Measurements from ENCODE around the gene SCRN2.

Gene SCRN2

GRCh38 chr17:47840742-47841487 lies at the start of gene SCRN2:
Gene SCRN2 (minus strand): TSS chr17:47841273. CDS start chr17:47840843, 430 bp downstream.
- peak; percentile 72 to 77 for DNase-seq

GRCh38 chr17:47889734-47890529 lies 48.9 kb upstream of the SCRN2 start:
- peak; percentile 67 to 75 for DNase-seq

- DNase-seq: no peak
Observed at GRCh38 chr17:47888293-47888692, 47.2 kb upstream of the SCRN2 start.

GRCh38 chr17:47884905-47885730 lies 44.0 kb upstream of the SCRN2 start:
- DNase-seq: no peak

GRCh38 chr17:47884427-47884740 lies 43.3 kb upstream of the SCRN2 start:
- no peak for DNase-seq

DNA sequence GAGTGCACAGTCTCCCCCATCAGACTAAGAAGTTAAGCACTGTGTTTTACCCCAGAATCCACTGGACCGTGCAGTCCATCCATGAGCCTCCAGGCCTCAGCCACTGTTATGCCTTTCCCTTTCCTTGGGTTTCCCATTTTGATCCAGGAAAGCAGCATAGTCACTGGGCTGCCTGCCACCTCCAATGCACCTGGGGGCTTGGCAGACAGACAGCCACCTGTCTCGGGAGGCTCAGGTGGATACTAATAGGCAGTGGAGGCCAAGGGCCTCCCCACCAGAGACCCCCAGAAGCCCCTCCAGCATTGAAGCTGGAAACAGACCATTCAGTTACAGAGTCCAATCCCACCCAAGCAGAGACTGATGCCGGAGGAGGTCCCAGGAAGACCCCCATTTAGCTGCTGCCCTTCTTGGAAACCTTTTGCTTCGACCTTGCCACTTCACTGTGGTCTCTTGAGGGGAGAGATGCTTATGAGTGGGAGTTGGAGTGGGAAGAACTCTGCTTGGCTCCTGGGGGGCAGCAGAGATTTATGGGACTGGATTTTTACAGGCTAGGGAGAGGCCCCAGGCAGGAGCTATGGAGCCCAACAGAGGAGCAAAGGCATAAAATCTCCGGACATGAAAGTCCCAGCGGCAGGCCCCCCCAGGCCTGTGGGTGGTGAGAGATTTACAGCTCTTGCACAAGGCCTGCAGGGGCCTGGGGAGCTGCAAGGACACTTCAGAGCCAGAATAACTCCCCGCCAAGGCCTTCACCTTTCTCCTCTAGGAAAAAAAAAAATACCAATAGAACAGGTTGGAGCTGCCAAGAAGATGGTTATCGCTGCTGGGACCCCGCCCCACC lies 42.7 kb upstream of the SCRN2 start:
- DNase-seq: no peak

DNA sequence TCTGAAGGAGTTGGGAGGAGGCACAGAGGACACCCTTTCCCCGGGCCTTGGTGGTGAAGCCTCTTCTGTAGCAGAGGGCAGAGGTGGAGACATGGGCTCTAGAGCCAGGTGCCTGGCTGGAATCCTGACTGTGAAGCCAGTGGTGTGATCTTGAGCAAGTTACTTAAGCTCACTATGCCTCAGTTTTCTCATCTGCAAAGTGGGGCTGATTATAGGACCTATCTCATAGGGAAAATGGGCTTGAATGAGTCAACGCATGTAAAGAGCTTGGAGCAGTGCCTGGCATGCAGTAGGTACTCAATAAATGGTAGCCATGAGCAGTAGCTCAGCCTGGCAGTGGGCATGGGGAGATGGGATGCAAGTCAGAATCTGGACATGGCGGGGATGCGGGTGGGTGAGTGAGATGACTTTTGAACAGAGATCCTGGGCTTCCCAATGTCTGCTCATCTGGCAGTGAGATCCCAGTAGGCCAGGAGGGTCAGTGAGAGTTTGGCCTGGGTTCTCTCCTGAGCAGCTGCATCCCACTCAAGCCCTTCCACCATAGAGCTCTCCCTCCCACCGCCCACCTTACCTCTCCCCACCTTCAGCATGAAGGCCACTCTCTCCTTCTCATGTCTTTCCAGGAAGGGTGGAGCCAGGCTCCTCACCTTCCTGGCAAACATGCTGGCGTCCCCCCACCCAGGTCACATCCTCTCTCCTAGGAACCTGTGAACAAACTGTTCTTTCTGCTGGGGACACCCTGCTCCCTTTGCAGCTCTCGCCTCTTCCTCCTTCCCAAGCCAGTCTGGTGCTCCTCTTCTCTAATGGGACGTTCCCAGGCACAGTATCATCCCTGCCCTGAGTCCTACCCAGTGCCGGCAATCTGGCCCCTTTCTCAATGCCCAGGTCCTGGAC lies 41.9 kb upstream of the SCRN2 start:
- no peak for DNase-seq

- DNase-seq: no peak
Observed at GRCh38 chr17:47882247-47882646, 41.2 kb upstream of the SCRN2 start.

- DNase-seq: no peak
Observed at GRCh38 chr17:47879776-47880454, 38.8 kb upstream of the SCRN2 start.

DNA sequence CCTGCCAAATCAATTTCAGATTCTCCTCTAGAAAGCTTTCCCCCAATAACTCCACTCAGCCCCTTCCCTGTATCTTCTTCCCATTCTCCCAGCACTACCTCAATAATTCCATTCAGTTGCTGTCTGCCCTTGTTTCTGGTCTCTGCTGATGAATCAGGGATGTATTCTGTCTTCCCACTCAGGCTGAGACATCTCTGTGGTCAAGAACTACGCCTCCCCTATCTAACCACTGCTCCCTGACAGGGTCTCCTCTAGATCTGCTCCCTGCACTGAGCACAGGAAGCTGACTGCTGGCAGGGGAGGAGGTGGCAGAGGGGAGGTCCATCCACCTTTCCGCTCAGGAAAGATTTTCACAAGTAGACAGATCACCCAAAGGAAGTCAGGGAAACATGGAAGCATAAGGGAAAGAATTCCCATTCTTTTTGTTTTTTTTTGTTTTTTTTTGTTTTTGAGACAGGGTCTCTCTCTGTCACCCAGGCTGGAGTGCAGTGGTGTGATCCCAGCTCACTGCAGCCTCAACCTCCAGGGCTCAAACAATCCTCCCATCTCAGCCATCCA lies 38.0 kb upstream of the SCRN2 start:
- DNase-seq: no peak

GRCh38 chr17:47878203-47879027 lies 37.3 kb upstream of the SCRN2 start:
- no peak for DNase-seq

DNA sequence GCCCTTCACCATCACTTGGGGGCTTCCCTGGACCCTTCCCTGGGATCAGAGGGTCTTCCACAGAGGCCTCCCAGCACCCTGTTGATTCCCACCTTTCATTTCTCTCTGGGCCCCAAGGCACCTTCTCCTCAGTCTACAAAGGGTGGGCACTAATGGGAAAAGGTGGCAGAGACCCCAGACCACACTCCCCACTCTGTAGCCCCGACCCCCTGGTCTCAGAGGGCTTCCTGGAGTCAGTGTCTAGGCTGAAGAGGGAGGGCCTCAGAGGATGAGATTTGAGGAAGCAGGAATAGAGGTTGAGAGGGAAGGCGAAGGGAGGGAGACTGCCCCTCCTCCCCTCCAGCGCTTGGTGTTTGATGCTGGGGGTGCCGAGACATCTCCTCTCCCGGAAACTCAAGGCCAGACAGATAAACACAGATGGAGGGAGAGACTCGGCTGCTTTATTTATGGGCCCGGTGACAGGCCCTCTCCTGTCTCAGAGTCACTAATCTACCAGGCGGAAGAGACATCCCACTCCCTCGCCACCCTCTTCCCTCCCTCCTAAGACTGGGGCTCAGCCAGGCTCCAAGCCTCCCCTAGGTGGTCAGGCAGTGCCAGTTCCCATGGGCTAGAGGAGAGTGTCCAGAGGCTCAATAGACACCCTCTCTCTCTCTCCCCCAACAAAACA lies 36.4 kb upstream of the SCRN2 start:
- no peak for DNase-seq

GRCh38 chr17:47875011-47875985 lies 34.2 kb upstream of the SCRN2 start:
- DNase-seq: no peak

- no peak for DNase-seq
Observed at GRCh38 chr17:47873200-47874090, 32.4 kb upstream of the SCRN2 start.

DNA sequence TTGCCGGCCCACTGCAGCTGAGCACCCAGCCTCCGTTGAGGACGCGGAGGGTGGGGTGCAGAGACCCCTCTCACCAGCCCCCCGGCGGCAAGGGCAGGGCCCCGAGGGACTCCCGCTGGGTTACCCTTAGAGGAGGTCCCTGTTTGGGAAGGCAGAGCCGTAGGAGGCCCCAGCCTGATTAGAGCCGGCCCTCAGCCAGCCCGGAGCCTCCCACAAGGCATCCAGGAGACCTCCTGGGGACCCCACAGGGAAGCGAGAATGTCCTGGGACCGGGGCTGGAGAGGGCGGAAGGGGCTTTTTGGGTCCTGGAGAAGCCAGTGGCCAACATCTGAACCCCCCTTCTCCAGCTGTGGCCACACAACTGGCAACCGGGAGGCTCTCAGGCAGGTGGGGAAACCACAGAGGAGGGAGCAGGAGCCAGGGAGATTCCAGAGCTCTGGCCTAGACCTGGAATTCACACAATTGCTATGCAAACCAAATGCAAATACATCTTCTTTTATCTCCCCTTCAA lies 31.6 kb upstream of the SCRN2 start:
- no peak for DNase-seq

DNA sequence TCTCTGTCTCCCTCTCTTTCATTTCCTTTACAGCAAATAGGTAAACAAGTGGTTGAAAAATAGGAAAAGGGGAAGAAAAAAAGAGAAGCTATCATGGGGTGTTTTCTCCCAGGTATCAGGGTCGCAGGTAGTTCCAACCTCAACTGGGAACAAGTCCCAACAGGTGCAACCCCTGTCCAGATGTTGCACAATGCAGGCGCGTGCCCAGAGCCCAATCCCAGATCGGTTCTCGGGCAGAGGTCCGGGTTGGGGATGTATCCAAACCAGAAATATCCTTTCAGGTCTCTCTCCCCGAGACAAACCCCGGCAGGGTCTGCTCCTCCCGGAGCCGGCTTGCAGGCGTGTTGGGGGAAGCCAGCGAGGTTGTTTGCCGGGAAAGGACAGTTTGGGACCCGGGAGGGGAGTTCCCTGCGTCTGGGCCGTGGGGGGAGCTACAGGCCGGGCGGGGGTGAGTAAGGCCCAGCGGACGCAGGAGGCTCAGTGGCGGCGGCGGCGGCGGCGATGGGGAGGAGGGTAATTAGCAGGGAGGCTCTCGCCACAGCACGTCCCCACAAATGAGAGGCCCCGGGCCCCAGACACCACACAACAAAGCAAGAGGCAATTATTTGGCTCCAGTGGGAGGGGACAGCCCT lies 31.1 kb upstream of the SCRN2 start:
- DNase-seq: no peak

Measured in NCI-H1930 (cell line).